DLD1 (cell line): ENCODE data around the gene R3HDM2.

Experiments used
- in situ Hi-C: cut with HindIII; loops from 2 replicates; pipeline ENCODE4 v1.10.0; 2017; ENCODE audit warnings: low sequenced_read_pairs

Gene R3HDM2

DNA sequence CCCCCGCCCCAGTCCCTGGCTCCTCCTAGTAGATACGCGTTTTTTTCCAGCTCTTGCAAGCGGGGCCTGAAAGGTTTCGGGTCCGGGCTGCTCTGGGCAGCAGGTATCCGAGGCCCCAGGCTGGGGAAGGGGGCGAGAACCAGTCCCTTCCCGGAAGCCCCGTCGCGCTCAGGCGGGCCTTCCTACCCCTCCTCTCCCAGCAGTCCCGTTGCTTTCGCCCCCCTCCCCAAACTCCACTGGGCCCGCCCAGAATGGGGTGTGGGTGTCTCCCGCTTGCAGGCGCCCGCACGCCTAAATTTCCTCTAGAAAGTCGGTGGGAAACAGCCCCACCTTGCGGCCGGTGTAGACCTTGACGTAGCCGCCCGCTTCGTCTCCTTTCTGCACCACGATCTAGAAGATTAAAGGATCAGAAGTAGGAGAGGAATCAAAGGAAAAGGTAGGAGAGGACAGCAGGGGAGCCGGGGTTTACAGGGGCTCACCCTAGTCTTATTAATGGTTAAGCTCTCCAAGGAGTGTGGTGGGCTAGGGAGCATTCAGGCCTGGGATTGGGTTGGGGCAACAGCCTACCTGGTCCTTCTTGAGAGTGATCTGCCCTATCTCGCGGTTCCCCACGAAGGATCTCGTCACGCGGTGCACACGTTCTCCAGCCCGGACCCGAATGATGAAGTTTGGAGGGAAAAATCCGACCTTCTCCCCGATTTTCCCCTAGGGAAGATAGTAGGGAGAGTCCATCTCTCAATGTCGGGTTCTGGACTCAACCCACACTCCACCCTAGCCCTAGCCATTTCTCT, 187.1 kb downstream of the R3HDM2 start:
- in situ Hi-C loops: no loop called here

DNA sequence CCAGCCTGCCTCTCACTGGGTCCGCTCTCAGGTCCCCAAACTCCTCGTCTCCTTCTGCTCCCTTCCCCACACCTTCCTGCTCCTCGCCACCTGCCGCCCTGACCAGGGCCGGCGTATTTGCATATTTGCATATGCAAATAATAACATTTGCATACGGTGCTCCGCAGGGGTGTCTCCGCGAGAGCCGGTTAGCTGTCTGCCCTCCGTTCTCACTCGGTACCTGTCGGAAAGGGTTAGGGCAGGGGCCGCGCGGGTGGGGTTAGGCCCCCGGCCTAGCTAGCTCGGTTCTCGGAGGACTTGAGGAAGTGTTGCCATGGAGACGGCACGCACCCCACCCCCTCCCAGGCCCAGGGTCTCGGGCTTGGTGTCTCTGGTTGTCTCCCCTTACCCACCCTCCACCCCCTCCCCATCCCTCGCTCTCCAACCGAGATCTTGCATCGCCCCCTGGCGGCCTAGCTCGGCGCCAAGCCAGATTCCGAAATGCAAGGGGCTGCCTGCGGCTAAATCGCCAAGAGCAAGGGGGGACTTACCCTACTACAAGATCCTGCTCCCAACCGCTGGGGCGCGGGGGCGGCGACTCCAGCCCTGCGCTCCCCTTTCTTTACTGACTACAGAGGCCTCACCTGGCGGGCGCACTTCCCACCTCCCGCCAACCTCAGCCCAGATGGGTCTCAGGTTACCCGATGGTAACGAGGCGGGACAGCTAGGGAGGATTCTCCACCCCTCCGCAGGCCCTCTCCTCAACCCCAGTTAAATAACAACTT, 188.0 kb downstream of the R3HDM2 start:
- in situ Hi-C loops: no loop called here

DNA sequence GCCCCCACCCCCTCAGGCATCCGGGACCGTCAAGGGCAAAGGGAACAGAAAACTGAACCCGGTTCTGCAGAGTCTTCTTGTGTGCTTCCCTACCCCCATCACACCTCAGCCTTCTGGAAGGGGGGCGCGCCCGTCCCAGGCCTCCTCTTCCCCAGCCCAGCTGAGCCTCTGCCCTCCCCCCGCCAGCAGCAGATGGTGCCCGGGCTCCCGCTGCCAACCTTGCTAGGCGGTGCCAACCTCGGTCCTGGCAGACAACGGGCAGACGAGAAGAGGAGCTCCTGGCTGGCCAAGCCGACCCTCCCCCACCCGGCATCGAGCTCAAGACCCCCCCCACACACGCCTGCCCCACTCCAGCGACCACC, 188.5 kb downstream of the R3HDM2 start:
- in situ Hi-C loops: no loop called here

DNA sequence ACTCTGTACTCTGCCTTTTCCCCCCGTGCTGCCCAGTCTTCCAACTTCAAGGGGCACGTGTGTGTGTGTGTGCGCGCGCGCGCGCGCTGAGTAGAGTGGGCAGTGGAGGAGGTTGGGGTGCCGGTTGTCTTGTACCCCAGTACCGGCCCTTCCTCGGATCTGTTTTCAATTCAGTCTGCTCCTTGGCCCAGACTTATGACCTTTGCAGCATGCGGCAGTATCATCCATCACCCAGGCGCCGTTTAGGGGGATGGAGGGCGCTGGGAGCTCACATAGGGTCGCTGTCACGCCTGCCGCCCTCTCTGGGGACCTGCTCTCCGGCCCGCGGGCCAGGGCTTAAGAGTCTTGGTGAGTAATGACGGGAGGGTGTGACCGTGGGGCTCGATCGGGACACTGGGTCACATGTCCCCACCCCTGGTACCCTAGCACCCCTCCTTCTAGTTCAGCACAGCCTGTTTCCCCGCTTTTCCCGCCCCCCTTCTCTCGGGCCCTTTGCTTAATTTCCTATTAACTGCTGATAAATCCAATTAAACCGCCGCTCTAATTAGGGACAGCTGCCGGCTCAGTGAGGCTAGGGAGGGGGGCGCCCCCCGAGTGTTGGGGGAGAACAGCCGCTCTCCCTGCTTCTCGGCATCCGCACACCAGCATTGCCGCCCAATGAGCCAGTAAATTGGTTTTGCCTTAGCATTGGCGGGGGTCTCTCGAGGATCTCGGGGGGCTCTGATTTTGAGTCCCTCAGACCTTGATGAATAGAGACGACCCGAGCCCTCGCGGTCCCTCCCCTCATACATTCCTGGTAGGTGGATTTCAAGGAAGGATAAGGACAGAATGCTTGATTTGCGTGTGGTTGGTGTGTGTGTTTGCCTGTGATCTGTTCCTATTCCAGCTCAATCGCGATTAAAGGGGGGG, 189.2 kb downstream of the R3HDM2 start:
- in situ Hi-C loops: no loop called here

- in situ Hi-C loops: no loop called here
Observed at GRCh38 chr12:57240926-57241401, 189.9 kb downstream of the R3HDM2 start.

- in situ Hi-C loops: no loop called here
Observed at GRCh38 chr12:57240066-57240921, 190.5 kb downstream of the R3HDM2 start.

DNA sequence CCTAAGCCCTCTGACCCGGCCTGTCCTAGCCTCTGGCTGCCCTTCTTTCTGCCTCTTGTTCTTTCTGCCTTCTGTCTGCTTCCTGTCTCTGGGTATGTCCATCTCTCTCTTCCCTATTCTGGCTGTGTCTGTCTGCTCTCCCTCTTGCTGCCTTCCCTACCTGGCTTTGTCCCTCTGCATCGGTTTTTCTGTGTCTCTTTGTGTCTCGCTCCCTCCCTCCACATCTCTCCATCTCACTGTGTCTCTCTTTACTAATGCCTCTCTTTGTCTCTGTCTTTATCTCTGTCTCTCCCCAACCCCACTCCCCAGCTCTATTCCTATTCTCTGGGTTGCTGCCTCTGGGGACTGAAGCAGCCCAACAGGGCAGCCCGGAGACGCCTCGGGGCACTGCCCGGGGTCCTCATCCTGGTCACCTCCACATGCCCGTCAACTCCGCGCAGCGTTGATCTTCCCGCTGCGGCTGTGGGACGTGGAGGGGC, 191.2 kb downstream of the R3HDM2 start:
- in situ Hi-C loops: no loop called here

DNA sequence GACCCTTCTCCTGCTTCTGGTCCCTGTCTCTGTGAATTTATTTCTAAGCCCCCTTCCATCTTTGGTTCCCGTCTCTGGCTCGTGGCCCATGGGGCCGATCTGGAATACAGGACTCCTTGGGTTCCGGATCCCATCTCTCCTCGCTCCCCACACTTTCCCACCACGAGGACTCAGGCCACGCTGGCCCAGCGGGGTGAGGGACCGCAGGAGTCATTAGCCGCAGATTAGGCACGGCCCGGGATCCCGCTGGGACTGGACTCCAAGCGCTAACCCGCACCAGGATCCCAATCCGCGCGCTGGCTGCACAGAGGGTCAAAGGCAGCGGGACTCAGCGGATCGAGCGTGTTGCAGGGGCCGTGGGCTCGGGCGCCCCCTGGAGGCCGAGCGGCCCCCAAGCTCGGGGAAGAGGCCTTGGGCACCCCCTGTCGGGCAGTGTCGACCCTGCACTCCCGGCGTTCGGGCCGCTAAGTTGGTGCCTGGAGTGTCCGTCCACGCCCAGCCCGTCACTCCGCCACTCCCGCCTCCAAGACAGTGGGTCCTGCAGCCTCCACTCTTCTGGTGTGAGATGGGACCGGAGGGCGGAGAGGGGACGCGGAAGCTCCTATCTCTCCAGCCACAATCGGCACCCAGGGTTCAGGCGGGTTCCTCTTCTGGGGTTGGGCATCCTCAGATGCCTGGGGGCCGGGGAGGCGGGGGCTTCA, 191.8 kb downstream of the R3HDM2 start:
- in situ Hi-C loops: no loop called here

DNA sequence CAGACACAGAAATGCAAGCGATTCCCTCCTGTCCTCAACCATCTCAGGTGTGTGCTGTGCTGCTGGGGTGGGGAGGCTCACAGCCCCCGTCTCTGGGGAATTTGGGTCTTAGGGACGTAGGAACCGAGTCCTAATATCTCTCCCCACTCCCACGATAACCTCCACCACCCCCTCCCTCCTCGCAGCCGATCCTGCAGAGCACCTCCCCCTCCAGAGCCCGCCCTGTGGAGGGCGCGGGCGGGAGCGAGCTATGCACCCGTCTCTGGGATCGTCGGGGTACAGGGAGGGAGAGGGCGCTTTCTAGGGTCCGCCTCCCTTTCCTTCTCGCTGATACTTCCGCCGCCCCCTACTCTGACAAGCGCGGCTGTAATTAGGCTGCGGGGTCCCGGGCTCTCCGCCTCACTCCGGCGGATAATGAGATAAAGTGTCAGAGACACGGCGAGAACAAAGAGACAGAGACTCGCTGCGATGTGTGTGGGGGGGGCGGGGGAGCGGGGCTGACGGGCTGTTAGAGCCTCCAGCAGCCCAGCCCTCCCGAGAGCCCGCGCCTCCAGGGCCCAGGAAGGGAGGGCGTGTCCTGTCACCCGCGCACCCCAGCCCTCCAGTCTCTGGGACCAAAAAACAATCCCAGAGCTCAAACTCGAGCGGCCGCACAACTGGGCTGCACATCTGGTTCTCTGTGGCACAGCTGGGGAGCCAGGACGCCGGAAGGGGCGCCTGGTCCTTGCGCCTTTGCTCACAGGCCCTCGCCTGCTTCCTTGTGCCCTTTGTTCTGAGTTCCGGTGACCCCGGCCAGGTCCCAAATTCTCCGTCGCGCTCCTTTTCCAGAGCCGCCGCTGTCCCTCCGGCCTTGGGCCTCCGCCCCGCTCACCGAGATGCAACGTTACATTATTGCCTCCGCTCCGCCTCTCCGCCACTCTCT, 192.7 kb downstream of the R3HDM2 start:
- in situ Hi-C loops: no loop called here

DNA sequence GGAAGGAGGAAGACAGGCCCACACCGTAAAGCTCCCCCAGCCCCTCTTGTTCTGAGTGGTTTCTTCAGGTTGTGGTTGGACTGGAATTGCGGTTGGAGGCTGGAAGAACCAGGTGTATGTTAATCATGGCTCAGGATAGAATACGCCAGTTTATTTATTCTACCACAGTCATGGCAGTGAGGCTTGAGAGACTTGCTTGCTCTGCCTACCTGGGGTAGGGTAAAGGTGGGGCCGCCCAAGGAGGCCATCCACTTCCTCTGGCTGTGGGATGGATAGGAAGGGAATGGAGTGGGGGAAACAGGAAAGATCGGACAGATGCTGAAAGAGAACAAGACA, 193.3 kb downstream of the R3HDM2 start:
- in situ Hi-C loops: no loop called here

GRCh38 chr12:57236925-57237595, 193.8 kb downstream of the R3HDM2 start:
- in situ Hi-C loops: no loop called here

- in situ Hi-C loops: no loop called here
Observed at GRCh38 chr12:57236201-57236924, 194.5 kb downstream of the R3HDM2 start.

GRCh38 chr12:57235728-57236131, 195.1 kb downstream of the R3HDM2 start:
- in situ Hi-C loops: no loop called here

DNA sequence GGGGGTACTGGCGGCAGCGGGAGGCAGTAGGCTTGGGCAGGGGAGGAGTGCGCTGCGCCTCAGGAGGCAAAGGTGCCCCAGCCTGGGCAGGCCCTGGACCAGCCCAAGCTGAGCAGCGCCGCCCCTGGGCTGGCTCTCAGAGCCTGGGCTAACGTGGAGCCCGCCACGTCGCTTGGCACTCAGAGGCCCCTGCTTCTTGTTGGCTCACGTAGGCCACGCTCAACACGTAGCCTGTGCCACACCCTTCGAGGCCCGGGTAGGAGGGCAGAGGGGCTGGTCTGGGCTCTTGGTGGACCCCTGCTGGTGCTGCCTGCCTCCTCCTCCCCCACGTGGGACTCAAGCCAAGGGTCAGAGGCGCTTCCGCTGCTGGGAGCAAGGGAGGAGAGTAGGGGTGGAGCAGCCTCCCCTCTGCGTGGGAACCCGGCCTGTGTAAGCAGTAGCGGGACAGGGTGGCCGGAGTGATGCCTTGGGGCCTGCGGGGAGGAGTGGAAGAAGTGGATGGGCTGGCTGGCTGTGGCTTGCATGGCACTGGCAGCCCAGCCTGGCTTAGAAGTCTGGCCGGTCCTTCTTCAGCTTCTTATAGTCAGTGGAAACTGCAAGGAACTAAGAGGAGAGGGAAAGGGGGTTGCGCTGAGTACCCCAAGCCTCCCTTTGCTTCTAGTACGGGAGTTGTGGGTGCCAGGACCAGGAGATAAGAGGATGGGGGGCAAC, 195.7 kb downstream of the R3HDM2 start:
- in situ Hi-C loops: no loop called here

- in situ Hi-C loops: no loop called here
Observed at GRCh38 chr12:57234571-57235016, 196.2 kb downstream of the R3HDM2 start.

GRCh38 chr12:57234233-57234570, 196.6 kb downstream of the R3HDM2 start:
- in situ Hi-C loops: no loop called here
